SK-N-SH treated with all-trans-retinoic acid at 6 μM for 48 hours (cell line): ENCODE results near the gene ARHGAP21.

ENCODE experiments used
- ATAC-seq: fragments of 200-7000 bp; cut with Tn5 transposase; 3 replicates; pipeline ENCODE4 v1.9.1; 2020; ENCODE audit warnings: mild to moderate bottlenecking, moderate library complexity
- ARNTL ChIP-seq: fragments of 450-650 bp; formaldehyde crosslinking; IDR thresholded peaks from 2 replicates; pipeline ENCODE4 v1.5.0; 2020; ENCODE audit warnings: low read depth, mild to moderate bottlenecking, moderate library complexity, borderline replicate concordance
- BACH2 ChIP-seq: fragments of 250-450 bp; sonication (Bioruptor Pico); IDR thresholded peaks from 2 replicates; pipeline ENCODE4 v1.9.0; 2021; ENCODE audit warnings: mild to moderate bottlenecking, borderline replicate concordance
- CSDC2 ChIP-seq: fragments of 250-450 bp; sonication (Bioruptor Pico); IDR thresholded peaks from 2 replicates; pipeline ENCODE4 v1.5.0; 2020; ENCODE audit warnings: mild to moderate bottlenecking, moderate library complexity
- ESRRG ChIP-seq: fragments of 250-450 bp; sonication (Bioruptor Pico); IDR thresholded peaks from 2 replicates; pipeline ENCODE4 v1.6.1; 2021; ENCODE audit warnings: mild to moderate bottlenecking
- GLIS3 ChIP-seq: fragments of 250-450 bp; sonication (Bioruptor Pico); IDR thresholded peaks from 2 replicates; pipeline ENCODE4 v1.5.0; 2020; ENCODE audit warnings: mild to moderate bottlenecking, moderate library complexity
- ISL1 ChIP-seq: fragments of 250-450 bp; sonication (Bioruptor Pico); IDR thresholded peaks from 2 replicates; pipeline ENCODE4 v2.1.2; 2022; ENCODE audit warnings: mild to moderate bottlenecking, moderate library complexity
- OSR1 ChIP-seq: fragments of 250-450 bp; sonication (Bioruptor Pico); IDR thresholded peaks from 2 replicates; pipeline ENCODE4 v1.8.0; 2022; ENCODE audit warnings: moderate library complexity, mild to moderate bottlenecking, inconsistent platforms
- PPARA ChIP-seq: fragments of 250-450 bp; sonication (Bioruptor Pico); IDR thresholded peaks from 2 replicates; pipeline ENCODE4 v1.5.0; 2020; ENCODE audit warnings: mild to moderate bottlenecking, borderline replicate concordance
- RARB ChIP-seq: fragments of 250-450 bp; sonication (Bioruptor Pico); IDR thresholded peaks from 2 replicates; pipeline ENCODE4 v1.8.0; 2021; ENCODE audit warnings: mild to moderate bottlenecking, moderate library complexity
- SNAI2 ChIP-seq: fragments of 250-450 bp; sonication (Bioruptor Pico); IDR thresholded peaks from 2 replicates; pipeline ENCODE4 v1.5.0; 2020; ENCODE audit warnings: mild to moderate bottlenecking, moderate library complexity
- TCF4 ChIP-seq: fragments of 250-450 bp; sonication (Bioruptor Pico); IDR thresholded peaks from 2 replicates; pipeline ENCODE4 v1.8.0; 2021; ENCODE audit warnings: mild to moderate bottlenecking, moderate library complexity, borderline replicate concordance
- TOX ChIP-seq: fragments of 250-450 bp; sonication (Bioruptor Pico); IDR thresholded peaks from 2 replicates; pipeline ENCODE4 v1.8.0; 2021; ENCODE audit warnings: mild to moderate bottlenecking, moderate library complexity, borderline replicate concordance
- ZC3H10 ChIP-seq: fragments of 250-450 bp; sonication (Bioruptor Pico); IDR thresholded peaks from 2 replicates; pipeline ENCODE4 v1.5.1; 2021; ENCODE audit warnings: mild to moderate bottlenecking, moderate library complexity
- ZFP3 ChIP-seq: fragments of 250-450 bp; sonication (Bioruptor Pico); IDR thresholded peaks from 2 replicates; pipeline ENCODE4 v1.5.0; 2020; ENCODE audit warnings: mild to moderate bottlenecking, moderate library complexity
- ZFP30 ChIP-seq: fragments of 450-650 bp; formaldehyde crosslinking; IDR thresholded peaks from 2 replicates; pipeline ENCODE4 v1.5.0; 2022; ENCODE audit warnings: mild to moderate bottlenecking, moderate library complexity
- ZNF565 ChIP-seq: fragments of 450-650 bp; formaldehyde crosslinking; conservative IDR thresholded peaks from 2 replicates; pipeline ENCODE4 v1.5.0; 2020; ENCODE audit warnings: low read depth, mild to moderate bottlenecking, moderate library complexity
- ZNF70 ChIP-seq: fragments of 450-650 bp; formaldehyde crosslinking; IDR thresholded peaks from 2 replicates; pipeline ENCODE4 v1.5.0; 2020; ENCODE audit warnings: mild to moderate bottlenecking, moderate library complexity
- ZNF8 ChIP-seq: fragments of 450-650 bp; formaldehyde crosslinking; IDR thresholded peaks from 2 replicates; pipeline ENCODE4 v1.5.0; 2020; ENCODE audit warnings: mild to moderate bottlenecking, moderate library complexity
- TF ChIP-seq, protein P1 (sequence below): fragments of 250-450 bp; sonication (Bioruptor Pico); IDR thresholded peaks from 2 replicates; pipeline ENCODE4 v1.8.0; 2020; ENCODE audit warnings: mild to moderate bottlenecking, moderate library complexity, borderline replicate concordance
- TF ChIP-seq, protein P2 (sequence below): fragments of 250-450 bp; sonication (Bioruptor Pico); IDR thresholded peaks from 2 replicates; pipeline ENCODE4 v1.5.0; 2020; ENCODE audit warnings: mild to moderate bottlenecking, moderate library complexity
- TF ChIP-seq, protein P3 (sequence below): fragments of 250-450 bp; sonication (Bioruptor Pico); IDR thresholded peaks from 2 replicates; pipeline ENCODE4 v1.5.1; 2021; ENCODE audit warnings: mild to moderate bottlenecking, moderate library complexity
- TF ChIP-seq, protein P4 (sequence below): fragments of 250-450 bp; sonication (Bioruptor Pico); IDR thresholded peaks from 2 replicates; pipeline ENCODE4 v1.8.0; 2021; ENCODE audit warnings: low read depth, mild to moderate bottlenecking, moderate library complexity, borderline replicate concordance
- TF ChIP-seq, protein P5 (sequence below): fragments of 250-450 bp; sonication (Bioruptor Pico); IDR thresholded peaks from 2 replicates; pipeline ENCODE4 v1.5.1; 2020; ENCODE audit warnings: low read depth, mild to moderate bottlenecking, moderate library complexity

ARHGAP21 gene

DNA sequence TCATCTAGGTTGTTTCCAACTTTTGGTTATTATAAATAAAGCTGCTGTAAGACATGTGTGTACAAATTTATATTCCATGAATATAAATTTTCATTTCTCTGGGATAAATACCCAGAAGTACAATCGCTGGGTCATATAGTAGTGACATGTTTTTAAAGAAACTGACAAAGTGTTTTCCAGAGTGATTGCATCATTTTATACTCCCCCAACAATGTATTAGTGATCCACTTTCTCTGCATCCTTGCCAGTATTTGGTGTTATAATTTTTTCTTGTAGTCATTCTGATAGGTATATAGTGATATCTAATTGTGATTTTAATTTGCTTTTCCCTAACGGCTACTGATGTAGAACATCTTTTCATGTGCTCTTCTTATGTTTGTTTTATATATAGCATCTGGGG is 27.0 kb upstream of the ARHGAP21 start (continued):
- TF ChIP-seq ISL1 (CRISPR knock-in tag) = no peak
- no peak for TF ChIP-seq ZC3H10 (CRISPR knock-in tag)

DNA sequence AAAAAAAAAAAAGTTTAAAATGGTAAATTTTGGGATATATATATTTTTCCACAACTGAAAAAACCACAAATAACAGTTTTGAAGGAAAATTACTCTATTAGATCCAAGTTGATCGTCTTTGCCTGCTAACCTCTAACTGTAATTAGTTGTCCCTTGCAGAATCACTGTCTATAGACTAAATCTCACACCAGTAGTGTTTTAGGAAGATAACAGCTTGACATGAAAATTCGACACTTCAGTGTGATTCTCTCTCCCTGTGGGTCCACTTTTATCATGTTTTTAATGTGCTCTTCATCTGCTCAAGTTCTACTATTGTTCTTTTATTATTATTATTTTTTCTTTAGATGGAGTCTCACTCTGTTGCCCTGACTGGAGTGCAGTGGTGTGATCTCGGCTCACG is 24.5 kb upstream of the ARHGAP21 start:
- no peak for ATAC-seq
- TF ChIP-seq ZNF565 (no peak), BACH2 (CRISPR knock-in tag) (no peak), TCF4 (CRISPR knock-in tag) (no peak), ZFP30 (CRISPR knock-in tag) (no peak), ESRRG (CRISPR knock-in tag) (no peak), ZNF8 (no peak), PPARA (CRISPR knock-in tag) (no peak), ISL1 (CRISPR knock-in tag) (no peak), ZC3H10 (CRISPR knock-in tag) (no peak), OSR1 (CRISPR knock-in tag) (no peak), ZNF70 (CRISPR knock-in tag) (no peak), ARNTL (CRISPR knock-in tag) (no peak), SNAI2 (CRISPR knock-in tag) (no peak), ZFP3 (CRISPR knock-in tag) (no peak), TOX (CRISPR knock-in tag) (no peak), GLIS3 (CRISPR knock-in tag) (no peak)
- TF ChIP-seq, protein P1, sequence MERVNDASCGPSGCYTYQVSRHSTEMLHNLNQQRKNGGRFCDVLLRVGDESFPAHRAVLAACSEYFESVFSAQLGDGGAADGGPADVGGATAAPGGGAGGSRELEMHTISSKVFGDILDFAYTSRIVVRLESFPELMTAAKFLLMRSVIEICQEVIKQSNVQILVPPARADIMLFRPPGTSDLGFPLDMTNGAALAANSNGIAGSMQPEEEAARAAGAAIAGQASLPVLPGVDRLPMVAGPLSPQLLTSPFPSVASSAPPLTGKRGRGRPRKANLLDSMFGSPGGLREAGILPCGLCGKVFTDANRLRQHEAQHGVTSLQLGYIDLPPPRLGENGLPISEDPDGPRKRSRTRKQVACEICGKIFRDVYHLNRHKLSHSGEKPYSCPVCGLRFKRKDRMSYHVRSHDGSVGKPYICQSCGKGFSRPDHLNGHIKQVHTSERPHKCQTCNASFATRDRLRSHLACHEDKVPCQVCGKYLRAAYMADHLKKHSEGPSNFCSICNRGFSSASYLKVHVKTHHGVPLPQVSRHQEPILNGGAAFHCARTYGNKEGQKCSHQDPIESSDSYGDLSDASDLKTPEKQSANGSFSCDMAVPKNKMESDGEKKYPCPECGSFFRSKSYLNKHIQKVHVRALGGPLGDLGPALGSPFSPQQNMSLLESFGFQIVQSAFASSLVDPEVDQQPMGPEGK = no peak
- TF ChIP-seq, protein P2, sequence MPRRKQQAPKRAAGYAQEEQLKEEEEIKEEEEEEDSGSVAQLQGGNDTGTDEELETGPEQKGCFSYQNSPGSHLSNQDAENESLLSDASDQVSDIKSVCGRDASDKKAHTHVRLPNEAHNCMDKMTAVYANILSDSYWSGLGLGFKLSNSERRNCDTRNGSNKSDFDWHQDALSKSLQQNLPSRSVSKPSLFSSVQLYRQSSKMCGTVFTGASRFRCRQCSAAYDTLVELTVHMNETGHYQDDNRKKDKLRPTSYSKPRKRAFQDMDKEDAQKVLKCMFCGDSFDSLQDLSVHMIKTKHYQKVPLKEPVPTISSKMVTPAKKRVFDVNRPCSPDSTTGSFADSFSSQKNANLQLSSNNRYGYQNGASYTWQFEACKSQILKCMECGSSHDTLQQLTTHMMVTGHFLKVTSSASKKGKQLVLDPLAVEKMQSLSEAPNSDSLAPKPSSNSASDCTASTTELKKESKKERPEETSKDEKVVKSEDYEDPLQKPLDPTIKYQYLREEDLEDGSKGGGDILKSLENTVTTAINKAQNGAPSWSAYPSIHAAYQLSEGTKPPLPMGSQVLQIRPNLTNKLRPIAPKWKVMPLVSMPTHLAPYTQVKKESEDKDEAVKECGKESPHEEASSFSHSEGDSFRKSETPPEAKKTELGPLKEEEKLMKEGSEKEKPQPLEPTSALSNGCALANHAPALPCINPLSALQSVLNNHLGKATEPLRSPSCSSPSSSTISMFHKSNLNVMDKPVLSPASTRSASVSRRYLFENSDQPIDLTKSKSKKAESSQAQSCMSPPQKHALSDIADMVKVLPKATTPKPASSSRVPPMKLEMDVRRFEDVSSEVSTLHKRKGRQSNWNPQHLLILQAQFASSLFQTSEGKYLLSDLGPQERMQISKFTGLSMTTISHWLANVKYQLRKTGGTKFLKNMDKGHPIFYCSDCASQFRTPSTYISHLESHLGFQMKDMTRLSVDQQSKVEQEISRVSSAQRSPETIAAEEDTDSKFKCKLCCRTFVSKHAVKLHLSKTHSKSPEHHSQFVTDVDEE = no peak

DNA sequence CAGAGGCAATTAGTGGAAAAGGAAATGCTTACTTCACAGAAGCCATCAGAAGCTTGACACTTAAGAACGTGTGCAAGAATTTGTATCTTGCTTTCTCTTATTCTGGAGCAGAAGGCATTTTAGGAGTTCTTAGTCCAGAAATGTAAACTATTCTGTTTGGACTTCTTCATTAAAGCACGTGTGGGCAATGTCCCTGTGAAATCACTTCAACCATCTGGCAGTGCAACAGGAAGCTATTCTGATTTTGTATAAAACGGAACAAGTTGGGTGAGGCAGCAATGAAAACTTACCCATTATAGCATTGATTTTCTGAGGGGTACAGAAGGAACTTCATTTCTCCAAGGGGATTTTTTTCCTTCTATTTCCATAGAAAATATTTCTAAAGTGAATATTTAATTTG is 21.3 kb upstream of the ARHGAP21 start:
- no peak for ATAC-seq
- TF ChIP-seq ZNF70 (CRISPR knock-in tag) (no peak), SNAI2 (CRISPR knock-in tag) (no peak), CSDC2 (CRISPR knock-in tag) (no peak), GLIS3 (CRISPR knock-in tag) (no peak), TOX (CRISPR knock-in tag) (no peak), BACH2 (CRISPR knock-in tag) (no peak), ARNTL (CRISPR knock-in tag) (no peak), ZNF565 (no peak), ISL1 (CRISPR knock-in tag) (no peak), TCF4 (CRISPR knock-in tag) (no peak), ZNF8 (no peak), RARB (no peak), ZC3H10 (CRISPR knock-in tag) (no peak), ESRRG (CRISPR knock-in tag) (no peak)
- TF ChIP-seq, protein P1 = no peak
- TF ChIP-seq, protein P3, sequence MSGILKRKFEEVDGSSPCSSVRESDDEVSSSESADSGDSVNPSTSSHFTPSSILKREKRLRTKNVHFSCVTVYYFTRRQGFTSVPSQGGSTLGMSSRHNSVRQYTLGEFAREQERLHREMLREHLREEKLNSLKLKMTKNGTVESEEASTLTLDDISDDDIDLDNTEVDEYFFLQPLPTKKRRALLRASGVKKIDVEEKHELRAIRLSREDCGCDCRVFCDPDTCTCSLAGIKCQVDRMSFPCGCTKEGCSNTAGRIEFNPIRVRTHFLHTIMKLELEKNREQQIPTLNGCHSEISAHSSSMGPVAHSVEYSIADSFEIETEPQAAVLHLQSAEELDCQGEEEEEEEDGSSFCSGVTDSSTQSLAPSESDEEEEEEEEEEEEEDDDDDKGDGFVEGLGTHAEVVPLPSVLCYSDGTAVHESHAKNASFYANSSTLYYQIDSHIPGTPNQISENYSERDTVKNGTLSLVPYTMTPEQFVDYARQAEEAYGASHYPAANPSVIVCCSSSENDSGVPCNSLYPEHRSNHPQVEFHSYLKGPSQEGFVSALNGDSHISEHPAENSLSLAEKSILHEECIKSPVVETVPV (CRISPR knock-in tag) = no peak
- TF ChIP-seq, protein P4, sequence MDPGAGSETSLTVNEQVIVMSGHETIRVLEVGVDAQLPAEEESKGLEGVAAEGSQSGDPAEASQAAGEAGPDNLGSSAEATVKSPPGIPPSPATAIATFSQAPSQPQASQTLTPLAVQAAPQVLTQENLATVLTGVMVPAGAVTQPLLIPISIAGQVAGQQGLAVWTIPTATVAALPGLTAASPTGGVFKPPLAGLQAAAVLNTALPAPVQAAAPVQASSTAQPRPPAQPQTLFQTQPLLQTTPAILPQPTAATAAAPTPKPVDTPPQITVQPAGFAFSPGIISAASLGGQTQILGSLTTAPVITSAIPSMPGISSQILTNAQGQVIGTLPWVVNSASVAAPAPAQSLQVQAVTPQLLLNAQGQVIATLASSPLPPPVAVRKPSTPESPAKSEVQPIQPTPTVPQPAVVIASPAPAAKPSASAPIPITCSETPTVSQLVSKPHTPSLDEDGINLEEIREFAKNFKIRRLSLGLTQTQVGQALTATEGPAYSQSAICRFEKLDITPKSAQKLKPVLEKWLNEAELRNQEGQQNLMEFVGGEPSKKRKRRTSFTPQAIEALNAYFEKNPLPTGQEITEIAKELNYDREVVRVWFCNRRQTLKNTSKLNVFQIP (CRISPR knock-in tag) = no peak
- TF ChIP-seq, protein P5, sequence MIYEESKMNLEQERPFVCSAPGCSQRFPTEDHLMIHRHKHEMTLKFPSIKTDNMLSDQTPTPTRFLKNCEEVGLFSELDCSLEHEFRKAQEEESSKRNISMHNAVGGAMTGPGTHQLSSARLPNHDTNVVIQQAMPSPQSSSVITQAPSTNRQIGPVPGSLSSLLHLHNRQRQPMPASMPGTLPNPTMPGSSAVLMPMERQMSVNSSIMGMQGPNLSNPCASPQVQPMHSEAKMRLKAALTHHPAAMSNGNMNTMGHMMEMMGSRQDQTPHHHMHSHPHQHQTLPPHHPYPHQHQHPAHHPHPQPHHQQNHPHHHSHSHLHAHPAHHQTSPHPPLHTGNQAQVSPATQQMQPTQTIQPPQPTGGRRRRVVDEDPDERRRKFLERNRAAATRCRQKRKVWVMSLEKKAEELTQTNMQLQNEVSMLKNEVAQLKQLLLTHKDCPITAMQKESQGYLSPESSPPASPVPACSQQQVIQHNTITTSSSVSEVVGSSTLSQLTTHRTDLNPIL (CRISPR knock-in tag) = no peak
